Cardiac muscle cell (in vitro differentiated cells and primary cell): ENCODE data around the gene PAPOLA. TPM values are rescaled to one million over a fixed set of nuclear protein-coding genes. Genes with fewer than 3 reads are reported as not detected.

Source experiments
- DNase-seq, 2 donors: peaks; one replicate each; pipeline versions ENCODE4 v3.0.0 to v3.0.0-alpha.2; 2010 to 2017; ENCODE audit warnings: low read depth in 1 of 2, low spot score in 1 of 2
- H3K27ac ChIP-seq: fragments of 200-600 bp; sonication (generic); 2 replicates; pipeline ENCODE4 v1.5.1; 2016
- H3K27me3 ChIP-seq: fragments of 200-600 bp; sonication (generic); 2 replicates; pipeline ENCODE4 v1.6.0; 2016; ENCODE audit warnings: control low read depth
- H3K36me3 ChIP-seq: fragments of 200-600 bp; sonication (generic); 2 replicates; pipeline ENCODE4 v1.5.1; 2016; ENCODE audit warnings: control low read depth
- H3K4me1 ChIP-seq: fragments of 200-600 bp; sonication (generic); 2 replicates; pipeline ENCODE4 v1.8.1; 2017; ENCODE audit warnings: low read depth, mild to moderate bottlenecking, mixed run types
- H3K4me3 ChIP-seq: fragments of 200-600 bp; sonication (generic); 2 replicates; pipeline ENCODE4 v1.5.1; 2016; ENCODE audit warnings: mild to moderate bottlenecking
- H3K9me3 ChIP-seq: fragments of 200-600 bp; sonication (generic); 2 replicates; pipeline ENCODE4 v1.5.1; 2017; ENCODE audit warnings: low read depth, mild to moderate bottlenecking, control low read depth
- CTCF ChIP-seq: IDR thresholded peaks from 2 replicates; pipeline ENCODE4 v1.5.1; 2012; ENCODE audit warnings: low read depth, mild to moderate bottlenecking, low read length
- polyA plus RNA-seq: library from polyadenylated mRNA; unstranded; fragments of >200 nt; fragmentation: Nextera tagmentation; extraction: Ambion mirVana; gene quantifications from 2 replicates; pipeline ENCODE4 v1.2.1, GENCODE V29; 2016
- total RNA-seq: library from RNA; depleted of rRNA; stranded (reverse); fragments of >200 nt; gene quantifications from 2 replicates; pipeline ENCODE4 v1.2.3, GENCODE V29; 2016

The PAPOLA gene
- total and polyA plus RNA-seq, 2 experiments from 2014 or later: 54.9 to 97.7 TPM

- Histone ChIP-seq H3K4me3 (no peak overlapping the region), H3K9me3 (no peaks in the 10 kb centered on the region), H3K4me1 (no peaks in the 10 kb centered on the region), H3K27me3 (peaks cover 10% of the 10 kb centered on the region), H3K27ac (no peak overlapping the region), H3K36me3 (no peaks in the 10 kb centered on the region)
- TF ChIP-seq CTCF: no peak
- peak in 1 of 2 donors; percentile 31 for DNase-seq
Observed at GRCh38 chr14:96590190-96590864, 88.1 kb downstream of the PAPOLA start.

DNA sequence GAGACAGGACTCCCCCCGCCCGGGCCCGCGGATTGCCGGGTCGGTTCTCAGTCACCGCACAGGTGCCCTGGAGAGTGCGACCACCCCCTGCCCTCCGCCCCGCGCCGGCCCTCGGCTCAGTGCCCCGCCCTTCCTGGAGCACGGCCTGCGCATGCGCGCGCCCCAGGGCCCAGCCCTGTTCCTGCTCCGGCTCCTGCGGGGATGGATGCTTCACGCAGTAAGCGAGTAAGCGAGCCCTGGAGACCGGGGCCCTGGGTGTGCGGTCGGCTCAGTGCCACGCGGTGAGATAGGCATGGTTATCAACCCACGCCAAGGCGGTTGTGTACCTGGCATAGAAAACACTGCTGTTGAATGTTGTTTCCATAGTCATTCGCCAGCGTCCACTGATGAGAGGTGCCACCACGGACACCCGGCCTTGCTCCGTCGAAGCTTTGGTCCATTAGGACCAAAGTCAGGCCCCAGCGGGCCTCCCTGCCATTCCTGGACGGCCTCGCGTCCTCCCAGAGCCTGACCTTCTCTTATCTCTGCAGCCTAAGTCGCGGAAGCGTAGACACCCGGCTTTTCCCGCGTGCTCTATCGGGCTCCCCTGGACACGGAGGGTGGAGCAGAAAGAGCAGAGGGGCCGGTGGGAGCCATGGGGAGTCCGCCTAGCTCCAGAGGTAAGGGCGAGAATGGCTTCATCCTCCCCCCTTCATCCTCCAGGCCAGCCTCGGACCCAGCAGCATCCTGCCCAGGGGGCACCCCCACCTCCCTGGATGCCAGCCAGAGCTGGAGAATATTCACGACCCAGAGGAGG lies 90.6 kb downstream of the PAPOLA start:
- H3K27ac ChIP-seq: no peak overlapping the region
- peak; percentile 53 to 66 for DNase-seq
- H3K4me1 ChIP-seq: no peaks in the 10 kb centered on the region
- no peak for TF ChIP-seq CTCF
- peak overlapping the region; percentile 32 for H3K4me3 ChIP-seq
- peaks cover 10% of the 10 kb centered on the region for H3K27me3 ChIP-seq
- no peaks in the 10 kb centered on the region for H3K9me3 ChIP-seq
- no peaks in the 10 kb centered on the region for H3K36me3 ChIP-seq

DNA sequence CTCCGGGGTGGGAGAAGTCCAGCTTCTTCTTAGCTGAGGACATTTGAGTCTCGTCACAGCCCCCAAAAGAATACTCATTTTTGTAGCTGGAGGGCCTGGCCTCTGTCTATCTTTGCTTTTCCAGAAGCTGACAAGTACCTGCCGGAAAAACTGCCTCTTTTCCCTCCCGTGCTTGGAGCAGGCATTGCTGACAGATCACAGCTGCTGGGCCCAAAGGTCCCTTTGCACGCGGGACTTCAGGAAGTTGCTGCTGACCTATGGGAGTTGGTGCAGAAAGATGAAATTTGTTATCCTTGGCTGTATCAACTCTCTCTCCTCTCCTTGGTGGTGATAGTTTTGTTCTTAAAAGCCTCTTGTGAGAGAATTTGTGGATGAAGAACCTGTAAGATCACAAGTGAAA lies 92.8 kb downstream of the PAPOLA start:
- no peak for DNase-seq
- Histone ChIP-seq H3K27me3 (peaks cover 10% of the 10 kb centered on the region), H3K4me3 (no peak overlapping the region), H3K9me3 (no peaks in the 10 kb centered on the region), H3K4me1 (no peaks in the 10 kb centered on the region), H3K36me3 (no peaks in the 10 kb centered on the region), H3K27ac (no peak overlapping the region)
- TF ChIP-seq CTCF: no peak

DNA sequence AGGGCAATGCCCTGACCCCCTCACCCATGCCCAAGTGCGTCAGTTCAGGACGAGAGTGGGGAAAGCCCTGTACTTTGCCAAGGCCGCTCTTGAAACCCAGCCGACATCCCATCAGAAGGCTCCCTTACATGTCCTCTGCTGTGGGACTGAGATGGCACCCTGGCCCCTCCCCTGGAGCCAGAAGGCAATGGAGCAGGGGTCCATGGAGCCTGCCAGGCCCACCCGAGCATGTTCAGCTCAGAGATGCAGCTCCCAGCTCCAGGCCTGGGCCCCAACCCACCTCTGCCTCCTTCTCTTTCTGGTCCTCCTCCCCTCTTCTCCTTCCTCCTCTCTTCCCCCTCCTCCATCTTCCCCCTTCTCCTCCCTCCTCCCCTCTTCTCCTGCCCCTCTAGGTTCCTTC lies 95.5 kb downstream of the PAPOLA start:
- Histone ChIP-seq H3K4me1 (no peaks in the 10 kb centered on the region), H3K27me3 (peaks cover 10% of the 10 kb centered on the region), H3K36me3 (no peaks in the 10 kb centered on the region), H3K27ac (no peak overlapping the region), H3K9me3 (no peaks in the 10 kb centered on the region), H3K4me3 (no peak overlapping the region)
- no peak for TF ChIP-seq CTCF
- no peak for DNase-seq

DNA sequence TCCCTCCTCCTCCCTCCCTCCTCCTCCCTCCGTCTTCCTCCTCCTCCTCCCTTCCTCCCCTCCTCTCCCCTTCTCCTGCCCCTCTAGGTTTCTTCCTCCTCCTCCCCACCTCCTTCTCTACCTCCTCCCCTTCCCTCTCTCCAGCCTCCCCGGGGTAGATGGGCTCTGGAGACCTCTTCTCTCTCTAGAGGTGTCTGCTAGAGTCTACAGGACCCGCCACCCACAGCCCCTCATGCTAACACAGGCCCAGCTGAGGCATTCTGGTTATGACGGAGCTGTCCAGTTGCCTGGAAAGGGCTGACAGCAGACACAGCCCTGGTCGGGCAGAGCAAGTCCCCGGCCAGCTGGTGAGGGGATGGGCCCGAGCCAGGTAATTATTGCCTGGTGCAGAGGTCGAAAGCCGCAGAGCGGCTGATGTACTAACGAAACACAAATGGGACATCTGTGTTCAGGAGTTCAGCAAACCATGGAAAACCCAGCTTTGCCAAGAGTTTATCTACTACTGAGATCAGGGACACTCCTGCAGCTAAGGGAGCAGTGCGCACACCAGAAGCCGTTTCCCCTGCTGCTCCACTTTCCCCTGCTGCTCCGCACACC lies 96.2 kb downstream of the PAPOLA start:
- H3K36me3 ChIP-seq: no peaks in the 10 kb centered on the region
- H3K27ac ChIP-seq: no peak overlapping the region
- H3K9me3 ChIP-seq: no peaks in the 10 kb centered on the region
- no peaks in the 10 kb centered on the region for H3K4me1 ChIP-seq
- no peak for TF ChIP-seq CTCF
- no peak overlapping the region for H3K4me3 ChIP-seq
- peaks cover 3% of the 10 kb centered on the region for H3K27me3 ChIP-seq
- DNase-seq: no peak
